ENCODE measurements around the gene IL6. TPM values are rescaled to one million over a fixed set of nuclear protein-coding genes. Genes with fewer than 3 reads are reported as not detected.
"Not testable (repeated sequence)": the region's sequence is repeated elsewhere in the genome, so short reads cannot be mapped to it uniquely, and the experiment has no call there.

IL6 gene
- total RNA-seq, 1 donor from 2014 or later: 0.52 TPM

GRCh38 chr7:22726345-22726906 is 574 bp upstream of the IL6 start:
- DNase-seq (ENCODE audit: low spot score): peak; percentile 31

DNA sequence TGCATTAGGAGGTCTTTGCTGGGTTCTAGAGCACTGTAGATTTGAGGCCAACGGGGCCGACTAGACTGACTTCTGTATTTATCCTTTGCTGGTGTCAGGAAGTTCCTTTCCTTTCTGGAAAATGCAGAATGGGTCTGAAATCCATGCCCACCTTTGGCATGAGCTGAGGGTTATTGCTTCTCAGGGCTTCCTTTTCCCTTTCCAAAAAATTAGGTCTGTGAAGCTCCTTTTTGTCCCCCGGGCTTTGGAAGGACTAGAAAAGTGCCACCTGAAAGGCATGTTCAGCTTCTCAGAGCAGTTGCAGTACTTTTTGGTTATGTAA is 675 bp downstream of the IL6 start:
- no peak for DNase-seq (ENCODE audit: low spot score)

DNA sequence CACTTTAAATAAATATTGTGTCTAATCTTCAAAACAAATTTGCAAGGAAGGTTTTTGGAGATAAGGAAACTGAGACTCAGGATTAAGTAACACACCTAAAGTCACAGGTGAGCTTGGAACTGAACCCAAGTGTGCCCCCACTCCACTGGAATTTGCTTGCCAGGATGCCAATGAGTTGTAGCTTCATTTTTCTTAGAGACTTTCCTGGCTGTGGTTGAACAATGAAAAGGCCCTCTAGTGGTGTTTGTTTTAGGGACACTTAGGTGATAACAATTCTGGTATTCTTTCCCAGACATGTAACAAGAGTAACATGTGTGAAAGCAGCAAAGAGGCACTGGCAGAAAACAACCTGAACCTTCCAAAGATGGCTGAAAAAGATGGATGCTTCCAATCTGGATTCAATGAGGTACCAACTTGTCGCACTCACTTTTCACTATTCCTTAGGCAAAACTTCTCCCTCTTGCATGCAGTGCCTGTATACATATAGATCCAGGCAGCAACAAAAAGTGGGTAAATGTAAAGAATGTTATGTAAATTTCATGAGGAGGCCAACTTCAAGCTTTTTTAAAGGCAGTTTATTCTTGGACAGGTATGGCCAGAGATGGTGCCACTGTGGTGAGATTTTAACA is 1.5 kb downstream of the IL6 start:
- DNase-seq (ENCODE audit: low spot score): no peak

DNA sequence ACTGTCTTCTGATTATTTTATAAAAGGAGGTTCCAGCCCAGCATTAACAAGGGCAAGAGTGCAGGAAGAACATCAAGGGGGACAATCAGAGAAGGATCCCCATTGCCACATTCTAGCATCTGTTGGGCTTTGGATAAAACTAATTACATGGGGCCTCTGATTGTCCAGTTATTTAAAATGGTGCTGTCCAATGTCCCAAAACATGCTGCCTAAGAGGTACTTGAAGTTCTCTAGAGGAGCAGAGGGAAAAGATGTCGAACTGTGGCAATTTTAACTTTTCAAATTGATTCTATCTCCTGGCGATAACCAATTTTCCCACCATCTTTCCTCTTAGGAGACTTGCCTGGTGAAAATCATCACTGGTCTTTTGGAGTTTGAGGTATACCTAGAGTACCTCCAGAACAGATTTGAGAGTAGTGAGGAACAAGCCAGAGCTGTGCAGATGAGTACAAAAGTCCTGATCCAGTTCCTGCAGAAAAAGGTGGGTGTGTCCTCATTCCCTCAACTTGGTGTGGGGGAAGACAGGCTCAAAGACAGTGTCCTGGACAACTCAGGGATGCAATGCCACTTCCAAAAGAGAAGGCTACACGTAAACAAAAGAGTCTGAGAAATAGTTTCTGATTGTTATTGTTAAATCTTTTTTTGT is 2.3 kb downstream of the IL6 start:
- no peak for DNase-seq (ENCODE audit: low spot score)

DNA sequence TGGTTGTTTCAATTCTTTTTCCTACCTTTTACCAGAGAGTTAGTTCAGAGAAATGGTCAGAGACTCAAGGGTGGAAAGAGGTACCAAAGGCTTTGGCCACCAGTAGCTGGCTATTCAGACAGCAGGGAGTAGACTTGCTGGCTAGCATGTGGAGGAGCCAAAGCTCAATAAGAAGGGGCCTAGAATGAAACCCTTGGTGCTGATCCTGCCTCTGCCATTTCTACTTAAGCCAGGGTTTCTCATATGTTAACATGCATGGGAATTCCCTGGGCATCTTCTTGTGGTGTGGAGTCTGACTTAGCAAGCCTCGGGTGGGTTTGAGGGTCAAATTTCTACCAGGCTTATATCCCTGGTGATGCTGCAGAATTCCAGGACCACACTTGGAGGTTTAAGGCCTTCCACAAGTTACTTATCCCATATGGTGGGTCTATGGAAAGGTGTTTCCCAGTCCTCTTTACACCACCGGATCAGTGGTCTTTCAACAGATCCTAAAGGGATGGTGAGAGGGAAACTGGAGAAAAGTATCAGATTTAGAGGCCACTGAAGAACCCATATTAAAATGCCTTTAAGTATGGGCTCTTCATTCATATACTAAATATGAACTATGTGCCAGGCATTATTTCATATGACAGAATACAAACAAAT is 3.2 kb downstream of the IL6 start:
- no peak for DNase-seq (ENCODE audit: low spot score)

- DNase-seq (ENCODE audit: low spot score): no peak
These were observed 4.1 kb downstream of the IL6 start for GRCh38 chr7:22730921-22731654.

- no peak for DNase-seq (ENCODE audit: low spot score)
These were observed 4.8 kb downstream of the IL6 start for GRCh38 chr7:22731766-22732165.

DNA sequence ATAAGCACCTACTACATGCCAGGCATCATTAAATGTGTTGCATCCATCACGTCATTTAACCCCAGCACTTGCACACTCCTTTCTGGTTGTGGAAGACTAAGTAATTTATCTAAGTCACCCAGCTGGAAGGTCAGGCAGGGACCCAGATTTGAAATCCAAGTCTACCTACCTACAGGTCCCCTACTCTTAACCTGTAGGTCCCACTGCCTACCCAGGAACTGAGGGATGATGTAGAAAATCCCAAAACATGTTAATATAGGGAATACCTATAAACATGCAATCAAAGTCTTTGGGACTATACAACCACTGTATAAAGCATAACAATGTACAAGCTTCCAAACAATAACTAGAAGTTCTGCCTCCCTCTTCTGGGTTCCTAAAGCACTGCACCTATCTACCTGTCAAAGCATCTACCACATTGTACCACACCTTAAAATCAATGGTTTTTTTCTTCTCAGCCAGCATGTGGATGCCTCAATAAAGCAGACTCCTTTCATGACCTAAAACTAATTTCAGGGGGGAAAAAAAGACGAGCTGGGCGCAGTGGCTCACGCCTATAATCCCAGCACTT is 5.6 kb downstream of the IL6 start:
- DNase-seq (ENCODE audit: low spot score): no peak

DNA sequence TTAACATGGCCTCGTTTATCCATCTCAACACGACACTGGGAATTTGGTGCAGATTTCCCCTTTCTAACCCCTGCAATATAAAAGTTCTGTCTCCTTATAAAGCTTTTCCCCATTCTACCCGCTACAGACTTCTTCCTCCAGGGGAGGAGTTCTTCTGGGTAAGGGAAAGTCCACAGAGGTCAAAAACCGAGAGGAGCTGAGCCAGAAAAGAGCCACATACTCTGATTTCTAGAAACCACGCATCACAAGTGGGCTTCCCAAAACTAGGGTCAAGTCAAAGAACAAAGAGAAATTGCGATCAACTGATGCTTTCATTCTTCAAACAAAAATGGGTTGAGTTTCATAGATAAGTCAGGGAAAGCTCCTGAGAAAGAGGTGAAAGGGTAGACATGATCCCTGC is 6.8 kb downstream of the IL6 start:
- DNase-seq (ENCODE audit: low spot score): no peak

- DNase-seq (ENCODE audit: low spot score): no peak
These were observed 16.0 kb downstream of the IL6 start for GRCh38 chr7:22743014-22743413.

- DNase-seq (ENCODE audit: low spot score): no peak
These were observed 24.3 kb downstream of the IL6 start for GRCh38 chr7:22751341-22751740.

GRCh38 chr7:22757338-22757994 is 30.5 kb downstream of the IL6 start:
- DNase-seq (ENCODE audit: low spot score): no peak

DNA sequence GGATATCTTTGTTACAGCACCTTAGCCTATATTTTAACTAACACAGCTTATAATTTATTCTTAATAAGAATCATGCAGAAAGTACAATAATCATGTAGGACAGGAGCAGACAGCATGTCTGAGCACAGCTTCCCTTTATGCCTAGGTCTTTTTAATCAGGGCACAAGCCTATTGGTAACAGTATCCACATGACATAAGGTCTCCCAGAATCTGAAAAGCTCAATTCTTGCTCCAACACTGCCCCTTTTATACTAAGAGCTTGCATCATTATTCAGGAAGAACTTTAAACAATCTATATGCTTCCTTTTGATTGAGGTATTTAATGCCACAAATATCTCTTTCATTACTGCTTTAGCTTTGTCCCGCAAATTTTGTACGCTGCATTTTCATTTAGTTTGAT is 31.6 kb downstream of the IL6 start:
- no peak for DNase-seq (ENCODE audit: low spot score)

GRCh38 chr7:22759721-22760120 is 32.7 kb downstream of the IL6 start:
- no peak for DNase-seq (ENCODE audit: low spot score)

GRCh38 chr7:22762866-22763265 is 35.9 kb downstream of the IL6 start:
- DNase-seq (ENCODE audit: low spot score): no peak

- no peak for DNase-seq (ENCODE audit: low spot score)
These were observed 38.6 kb downstream of the IL6 start for GRCh38 chr7:22765609-22766008.

DNA sequence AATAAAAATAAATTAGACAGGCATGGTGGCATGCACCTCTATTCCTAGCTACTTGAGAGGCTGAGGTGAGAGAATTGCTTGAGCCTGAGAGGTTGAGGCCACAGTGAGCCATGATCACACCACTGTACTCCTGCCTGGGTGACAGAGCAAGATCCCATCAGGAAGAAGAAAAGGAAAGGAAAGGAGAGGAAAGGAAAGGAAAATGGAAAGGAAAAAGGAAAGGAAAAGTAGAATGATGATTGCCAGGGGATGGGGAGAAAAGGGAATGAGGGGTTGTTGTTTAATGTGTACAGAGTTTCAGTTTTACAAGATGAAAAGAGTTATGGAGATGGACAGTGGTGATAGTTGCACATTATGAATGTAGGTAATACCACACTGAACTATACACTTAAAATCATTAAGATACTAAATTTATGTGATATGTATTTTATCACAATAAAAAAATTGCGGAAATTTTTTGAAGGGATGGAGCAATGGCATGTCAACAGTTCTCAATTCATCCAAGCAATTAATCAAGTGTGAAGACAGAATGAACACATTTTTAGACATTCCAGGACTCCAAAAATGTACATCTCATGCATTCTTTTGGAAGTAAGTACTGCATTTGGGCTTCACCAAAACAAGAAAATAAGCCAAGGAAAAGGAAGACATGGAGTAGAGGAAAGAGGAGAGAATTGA is 44.3 kb downstream of the IL6 start:
- no peak for DNase-seq (ENCODE audit: low spot score)

DNA sequence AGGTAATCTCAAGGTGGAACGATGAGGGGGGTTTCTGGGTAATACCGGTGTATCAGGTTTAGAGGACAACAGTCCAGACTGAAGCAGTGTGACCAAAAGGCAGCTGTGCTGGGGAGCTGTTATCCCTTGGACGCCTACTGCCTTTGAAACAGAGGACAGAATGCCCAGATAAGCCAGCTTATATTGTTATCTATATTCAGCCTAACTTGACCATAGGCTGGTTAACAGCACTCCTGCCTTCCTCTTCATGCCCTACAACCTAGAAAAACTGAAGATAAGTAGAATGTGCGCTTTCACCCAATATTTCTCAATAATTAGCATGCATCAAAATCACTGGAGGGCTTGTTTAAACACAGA is 44.9 kb downstream of the IL6 start:
- no peak for DNase-seq (ENCODE audit: low spot score)

GRCh38 chr7:22772885-22773284 is 45.9 kb downstream of the IL6 start:
- DNase-seq (ENCODE audit: low spot score): no peak

- no peak for DNase-seq (ENCODE audit: low spot score)
These were observed 50.0 kb downstream of the IL6 start for GRCh38 chr7:22776964-22777363.

GRCh38 chr7:22779730-22780323 is 52.8 kb downstream of the IL6 start:
- DNase-seq (ENCODE audit: low spot score): not testable (repeated sequence)
